ENCODE results near the gene CFAP46. TPM values are rescaled to one million over a fixed set of nuclear protein-coding genes. Genes with fewer than 3 reads are reported as not detected.

Gene CFAP46
- total RNA-seq, 1 donor from 2014 or later: 3.7 TPM

DNA sequence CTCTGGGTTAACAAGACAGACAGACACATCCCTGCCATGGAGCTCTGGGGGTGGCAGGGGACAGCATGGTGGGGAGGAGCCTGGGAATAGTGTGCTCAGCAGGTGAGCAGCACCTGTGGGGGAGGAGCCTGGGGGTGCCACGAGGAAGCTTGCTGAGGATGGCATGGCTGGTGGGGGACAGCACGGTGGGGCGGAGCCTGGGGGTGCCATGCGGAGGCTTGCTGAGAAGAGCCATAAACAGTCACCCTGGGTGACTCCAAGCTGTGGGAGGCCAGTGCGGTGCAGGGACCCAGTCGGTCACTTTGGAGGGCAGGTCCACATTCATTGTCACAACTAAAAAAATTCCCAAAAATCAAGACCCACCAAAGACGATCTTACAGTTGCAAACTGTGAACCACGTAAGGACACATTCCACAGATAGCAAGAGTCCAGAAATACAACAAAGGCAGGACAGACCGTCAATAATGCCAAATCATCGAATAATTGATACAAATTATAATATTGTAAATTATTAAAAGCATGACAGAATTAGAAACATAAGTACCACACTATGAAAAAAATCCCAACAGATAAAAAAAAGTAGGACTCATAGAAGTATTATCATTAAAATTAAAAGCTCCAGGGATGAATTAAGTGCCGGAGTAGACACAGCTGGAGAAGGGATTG is 180.8 kb downstream of the CFAP46 start:
- no peaks in the 10 kb centered on the region for H3K27me3 Mint-ChIP-seq
- no peak overlapping the region for H3K4me3 Mint-ChIP-seq
- no peak for ATAC-seq (ENCODE audit: low read depth)
- TF ChIP-seq, protein P1, sequence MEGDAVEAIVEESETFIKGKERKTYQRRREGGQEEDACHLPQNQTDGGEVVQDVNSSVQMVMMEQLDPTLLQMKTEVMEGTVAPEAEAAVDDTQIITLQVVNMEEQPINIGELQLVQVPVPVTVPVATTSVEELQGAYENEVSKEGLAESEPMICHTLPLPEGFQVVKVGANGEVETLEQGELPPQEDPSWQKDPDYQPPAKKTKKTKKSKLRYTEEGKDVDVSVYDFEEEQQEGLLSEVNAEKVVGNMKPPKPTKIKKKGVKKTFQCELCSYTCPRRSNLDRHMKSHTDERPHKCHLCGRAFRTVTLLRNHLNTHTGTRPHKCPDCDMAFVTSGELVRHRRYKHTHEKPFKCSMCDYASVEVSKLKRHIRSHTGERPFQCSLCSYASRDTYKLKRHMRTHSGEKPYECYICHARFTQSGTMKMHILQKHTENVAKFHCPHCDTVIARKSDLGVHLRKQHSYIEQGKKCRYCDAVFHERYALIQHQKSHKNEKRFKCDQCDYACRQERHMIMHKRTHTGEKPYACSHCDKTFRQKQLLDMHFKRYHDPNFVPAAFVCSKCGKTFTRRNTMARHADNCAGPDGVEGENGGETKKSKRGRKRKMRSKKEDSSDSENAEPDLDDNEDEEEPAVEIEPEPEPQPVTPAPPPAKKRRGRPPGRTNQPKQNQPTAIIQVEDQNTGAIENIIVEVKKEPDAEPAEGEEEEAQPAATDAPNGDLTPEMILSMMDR (IDR thresholded peaks at IDR 0.05): no peak
- CTCF ChIA-PET: no interaction called here
- no peaks in the 10 kb centered on the region for H3K9me3 Mint-ChIP-seq
- no peak for DNase-seq
- H3K4me1 Mint-ChIP-seq: no peaks in the 10 kb centered on the region
- POLR2A ChIA-PET: no interaction called here
- intact Hi-C loops (cut with micrococcal nuclease): no loop called here
- H3K36me3 Mint-ChIP-seq (ENCODE audit: low read depth): peaks cover 47% of the 10 kb centered on the region
- H3K27ac Mint-ChIP-seq: no peak overlapping the region

GRCh38 chr10:132758865-132759264 is 183.5 kb downstream of the CFAP46 start:
- POLR2A ChIA-PET: no interaction called here
- ATAC-seq (ENCODE audit: low read depth) (no peak), DNase-seq (no peak)
- TF ChIP-seq, protein P1 (IDR thresholded peaks at IDR 0.05): no peak
- H3K36me3 Mint-ChIP-seq (ENCODE audit: low read depth): peaks cover 51% of the 10 kb centered on the region
- H3K4me1 Mint-ChIP-seq: no peaks in the 10 kb centered on the region
- CTCF ChIA-PET: no interaction called here
- no peak overlapping the region for H3K27ac Mint-ChIP-seq
- H3K27me3 Mint-ChIP-seq: no peaks in the 10 kb centered on the region
- no peak overlapping the region for H3K4me3 Mint-ChIP-seq
- intact Hi-C loops (cut with micrococcal nuclease): no loop called here
- H3K9me3 Mint-ChIP-seq: no peaks in the 10 kb centered on the region

Other genes with a start within 250 kb of the CFAP46 start
- gene NKX6-2, start 156.4 kb downstream of the CFAP46 start, total RNA-seq: not detected in 2 replicates
- gene ADGRA1, start 145.4 kb upstream of the CFAP46 start, total RNA-seq: not detected in 2 replicates
- gene KNDC1, start 217.6 kb upstream of the CFAP46 start, total RNA-seq: 0.09 TPM in 1 of 2 replicates, not detected in the other